H9 (cell line): ENCODE data around the gene TBCK. TPM values are rescaled to one million over a fixed set of nuclear protein-coding genes. Genes with fewer than 3 reads are reported as not detected.

ENCODE experiments used
- DNase-seq: peaks from one replicate; pipeline ENCODE4 v3.0.0-alpha.2; 2017
- H2AFZ ChIP-seq: one replicate; pipeline ENCODE4 v1.6.1; 2013; ENCODE audit warnings: mild to moderate bottlenecking, low read length, control low read depth, moderate library complexity
- H2AK5ac ChIP-seq: 2 replicates; pipeline ENCODE4 v1.6.1; 2013; ENCODE audit warnings: low read length, control low read depth, mixed read lengths; ENCODE audit not compliant: insufficient read length
- H2BK120ac ChIP-seq: one replicate; pipeline ENCODE4 v1.6.1; 2013; ENCODE audit warnings: low read depth, mild to moderate bottlenecking, low read length, control low read depth, inconsistent platforms; ENCODE audit not compliant: poor library complexity, severe bottlenecking
- H2BK12ac ChIP-seq: 2 replicates; pipeline ENCODE4 v1.6.1; 2013; ENCODE audit warnings: low read length, control low read depth, mixed read lengths, low read depth; ENCODE audit not compliant: insufficient read length
- H2BK15ac ChIP-seq: 2 replicates; pipeline ENCODE4 v1.6.1; 2013; ENCODE audit warnings: low read depth, low read length, control low read depth
- H2BK20ac ChIP-seq: one replicate; pipeline ENCODE4 v1.6.1; 2013; ENCODE audit warnings: low read depth, mild to moderate bottlenecking, low read length, control low read depth, inconsistent platforms; ENCODE audit not compliant: poor library complexity, severe bottlenecking
- H2BK5ac ChIP-seq: 2 replicates; pipeline ENCODE4 v1.6.1; 2013; ENCODE audit warnings: low read length, control low read depth, mixed read lengths; ENCODE audit not compliant: insufficient read length
- H3K14ac ChIP-seq: 2 replicates; pipeline ENCODE4 v1.6.1; 2013; ENCODE audit warnings: low read length, control low read depth; ENCODE audit not compliant: insufficient read depth
- H3K18ac ChIP-seq: 2 replicates; pipeline ENCODE4 v1.6.1; 2013; ENCODE audit warnings: low read depth, mild to moderate bottlenecking, mixed read lengths, low read length, control low read depth; ENCODE audit not compliant: insufficient read length
- H3K23ac ChIP-seq: 2 replicates; pipeline ENCODE4 v1.6.1; 2013; ENCODE audit warnings: low read length, control low read depth, mixed read lengths, low read depth; ENCODE audit not compliant: insufficient read length
- H3K23me2 ChIP-seq: 2 replicates; pipeline ENCODE4 v1.6.1; 2013; ENCODE audit warnings: low read depth, mild to moderate bottlenecking, mixed read lengths, low read length, control low read depth; ENCODE audit not compliant: insufficient read length, poor library complexity, severe bottlenecking
- H3K27ac ChIP-seq: 2 replicates; pipeline ENCODE4 v1.5.1; 2013; ENCODE audit warnings: low read length, control low read depth, mixed read lengths, low read depth; ENCODE audit not compliant: insufficient read length
- H3K27me3 ChIP-seq: 2 replicates; pipeline ENCODE4 v1.6.1; 2013; ENCODE audit warnings: low read length, control low read depth, inconsistent platforms; ENCODE audit not compliant: insufficient read depth
- H3K4ac ChIP-seq: 2 replicates; pipeline ENCODE4 v1.6.1; 2013; ENCODE audit warnings: low read depth, mild to moderate bottlenecking, control low read depth, inconsistent platforms, low read length, moderate library complexity
- H3K4me1 ChIP-seq: 2 replicates; pipeline ENCODE4 v1.6.1; 2013; ENCODE audit warnings: low read length, control low read depth, inconsistent platforms; ENCODE audit not compliant: insufficient read depth
- H3K4me2 ChIP-seq: 2 replicates; pipeline ENCODE4 v1.6.1; 2013; ENCODE audit warnings: low read length, control low read depth, mixed read lengths; ENCODE audit not compliant: insufficient read length, insufficient read depth
- H3K56ac ChIP-seq: 2 replicates; pipeline ENCODE4 v1.6.1; 2013; ENCODE audit warnings: low read depth, mild to moderate bottlenecking, mixed read lengths, low read length, control low read depth; ENCODE audit not compliant: insufficient read length
- H3K79me1 ChIP-seq: 2 replicates; pipeline ENCODE4 v1.6.1; 2013; ENCODE audit warnings: low read depth, mild to moderate bottlenecking, moderate library complexity, low read length, control low read depth, inconsistent platforms; ENCODE audit not compliant: insufficient read depth, poor library complexity, severe bottlenecking
- H3K79me2 ChIP-seq: 2 replicates; pipeline ENCODE4 v1.6.1; 2013; ENCODE audit warnings: low read length, control low read depth, inconsistent platforms; ENCODE audit not compliant: insufficient read depth
- H3K9ac ChIP-seq: 2 replicates; pipeline ENCODE4 v1.6.1; 2013; ENCODE audit warnings: low read length, control low read depth, mixed read lengths; ENCODE audit not compliant: insufficient read length; ENCODE audit errors: extremely low read depth
- H3K9me3 ChIP-seq: one replicate; pipeline ENCODE4 v1.6.1; 2013; ENCODE audit warnings: low read depth, low read length, inconsistent platforms; ENCODE audit not compliant: control insufficient read depth
- H3T11ph ChIP-seq: one replicate; pipeline ENCODE4 v1.6.1; 2013; ENCODE audit warnings: mild to moderate bottlenecking, low read length, control low read depth, inconsistent platforms
- H4K20me1 ChIP-seq: one replicate; pipeline ENCODE4 v1.6.1; 2013; ENCODE audit not compliant: control insufficient read depth, insufficient read length, insufficient read depth
- H4K5ac ChIP-seq: 2 replicates; pipeline ENCODE4 v1.6.1; 2013; ENCODE audit warnings: low read depth, mild to moderate bottlenecking, mixed read lengths, low read length, control low read depth; ENCODE audit not compliant: insufficient read length
- H4K8ac ChIP-seq: replicated peaks from 2 replicates; pipeline ENCODE4 v1.6.1; 2013; ENCODE audit warnings: low read length, control low read depth, mixed read lengths, low read depth; ENCODE audit not compliant: insufficient read length
- H4K91ac ChIP-seq: 2 replicates; pipeline ENCODE4 v1.6.1; 2013; ENCODE audit warnings: low read depth, mild to moderate bottlenecking, moderate library complexity, mixed read lengths, low read length, control low read depth; ENCODE audit not compliant: insufficient read length
- H3K27ac Mint-ChIP-seq, 3 experiments: 2 replicates in 2 of 3; 3 replicates in 1 of 3; pipeline ENCODE4 v1.8.0; 2020 to 2021; ENCODE audit warnings: mixed read lengths in 3 of 3, mild to moderate bottlenecking in 1 of 3, moderate library complexity in 1 of 3
- H3K27me3 Mint-ChIP-seq: 2 replicates; pipeline ENCODE4 v1.8.0; 2021; ENCODE audit warnings: low read depth, mild to moderate bottlenecking, moderate library complexity, mixed read lengths
- H3K36me3 Mint-ChIP-seq, 3 experiments: 2 replicates in 2 of 3; 3 replicates in 1 of 3; pipeline ENCODE4 v1.8.0; 2020 to 2021; ENCODE audit warnings: low read depth in 3 of 3, mixed read lengths in 3 of 3; ENCODE audit not compliant: insufficient read depth in 1 of 3
- H3K4me1 Mint-ChIP-seq, 2 experiments: 2 replicates each; pipeline ENCODE4 v1.8.0; 2020; ENCODE audit warnings: mixed read lengths in 2 of 2
- H3K4me3 Mint-ChIP-seq, 2 experiments: 2 replicates in 1 of 2; 3 replicates in 1 of 2; pipeline ENCODE4 v1.8.0; 2020 to 2021; ENCODE audit warnings: mild to moderate bottlenecking in 2 of 2, mixed read lengths in 2 of 2, moderate library complexity in 1 of 2
- H3K9me3 Mint-ChIP-seq, 2 experiments: 2 replicates in 1 of 2; 3 replicates in 1 of 2; pipeline ENCODE4 v1.8.0; 2020; ENCODE audit warnings: mild to moderate bottlenecking in 2 of 2, mixed read lengths in 2 of 2, moderate library complexity in 1 of 2
- total RNA-seq: library from RNA; stranded (reverse); gene quantifications from 2 replicates; pipeline ENCODE4 v1.2.1, GENCODE V29; 2021
- TF ChIP-seq, protein P1 (sequence below): fragments of 200-600 bp; sonication (generic); conservative IDR thresholded peaks from 3 replicates; pipeline ENCODE4 v1.8.0; 2021; ENCODE audit warnings: antibody characterized with exemption, mild to moderate bottlenecking

TBCK gene
- total RNA-seq, 1 experiment from 2014 or later, result 22.1 TPM

DNA sequence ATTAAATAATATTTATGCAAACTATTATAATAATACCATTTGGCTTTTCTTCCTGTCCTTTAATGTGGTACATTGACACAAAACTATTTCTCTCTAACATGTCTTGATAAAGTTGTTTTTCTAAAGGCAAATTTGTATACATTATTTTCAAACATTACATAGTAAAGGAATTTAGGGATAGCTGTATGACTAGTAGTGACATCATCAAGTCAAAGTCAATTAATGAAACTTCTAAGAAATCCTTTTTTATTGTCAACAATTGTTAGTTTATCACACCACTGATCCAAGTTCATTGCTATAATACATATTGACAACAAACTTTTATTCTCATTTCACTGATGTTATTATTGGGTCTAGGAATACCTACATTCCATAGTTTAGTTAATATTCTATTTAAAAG is 68.4 kb downstream of the TBCK start:
- no peak overlapping the region for H3K27ac Mint-ChIP-seq
- H2AK5ac ChIP-seq, result no peak overlapping the region
- no peak overlapping the region for H2BK12ac ChIP-seq
- no peaks in the 10 kb centered on the region for H3K4me1 Mint-ChIP-seq
- H3K79me1 ChIP-seq, result no peaks in the 10 kb centered on the region
- H3K9me3 ChIP-seq, result no peaks in the 10 kb centered on the region
- no peak overlapping the region for H2BK15ac ChIP-seq
- no peak overlapping the region for H2BK120ac ChIP-seq
- H3K9ac ChIP-seq, result no peak overlapping the region
- H3T11ph ChIP-seq, result no peak overlapping the region
- H3K23me2 ChIP-seq, result no peaks in the 10 kb centered on the region
- H3K4me2 ChIP-seq, result no peak overlapping the region
- no peak overlapping the region for H3K18ac ChIP-seq
- no peaks in the 10 kb centered on the region for H4K20me1 ChIP-seq
- no peak overlapping the region for H3K14ac ChIP-seq
- no peak overlapping the region for H3K4ac ChIP-seq
- no peaks in the 10 kb centered on the region for H3K27me3 Mint-ChIP-seq
- H3K27ac ChIP-seq, result no peak overlapping the region
- no peak overlapping the region for H3K4me3 Mint-ChIP-seq
- H2AFZ ChIP-seq, result no peak overlapping the region
- H3K9me3 Mint-ChIP-seq, result no peaks in the 10 kb centered on the region; a peak in 1 of 5 replicates
- peaks cover 2 to 7% (median 5%) of the 10 kb centered on the region in 3 experiments; a peak in 4 of 7 replicates for H3K36me3 Mint-ChIP-seq
- no peaks in the 10 kb centered on the region for H3K4me1 ChIP-seq
- no peak overlapping the region for H4K5ac ChIP-seq
- TF ChIP-seq, protein P1, sequence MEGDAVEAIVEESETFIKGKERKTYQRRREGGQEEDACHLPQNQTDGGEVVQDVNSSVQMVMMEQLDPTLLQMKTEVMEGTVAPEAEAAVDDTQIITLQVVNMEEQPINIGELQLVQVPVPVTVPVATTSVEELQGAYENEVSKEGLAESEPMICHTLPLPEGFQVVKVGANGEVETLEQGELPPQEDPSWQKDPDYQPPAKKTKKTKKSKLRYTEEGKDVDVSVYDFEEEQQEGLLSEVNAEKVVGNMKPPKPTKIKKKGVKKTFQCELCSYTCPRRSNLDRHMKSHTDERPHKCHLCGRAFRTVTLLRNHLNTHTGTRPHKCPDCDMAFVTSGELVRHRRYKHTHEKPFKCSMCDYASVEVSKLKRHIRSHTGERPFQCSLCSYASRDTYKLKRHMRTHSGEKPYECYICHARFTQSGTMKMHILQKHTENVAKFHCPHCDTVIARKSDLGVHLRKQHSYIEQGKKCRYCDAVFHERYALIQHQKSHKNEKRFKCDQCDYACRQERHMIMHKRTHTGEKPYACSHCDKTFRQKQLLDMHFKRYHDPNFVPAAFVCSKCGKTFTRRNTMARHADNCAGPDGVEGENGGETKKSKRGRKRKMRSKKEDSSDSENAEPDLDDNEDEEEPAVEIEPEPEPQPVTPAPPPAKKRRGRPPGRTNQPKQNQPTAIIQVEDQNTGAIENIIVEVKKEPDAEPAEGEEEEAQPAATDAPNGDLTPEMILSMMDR, result no peak
- no peak overlapping the region for H2BK5ac ChIP-seq
- H4K8ac ChIP-seq, result no peak overlapping the region
- H3K27me3 ChIP-seq, result no peaks in the 10 kb centered on the region
- H3K56ac ChIP-seq, result no peak overlapping the region
- no peaks in the 10 kb centered on the region for H3K79me2 ChIP-seq
- no peak overlapping the region for H3K23ac ChIP-seq
- no peak overlapping the region for H2BK20ac ChIP-seq
- no peak for DNase-seq
- H4K91ac ChIP-seq, result no peak overlapping the region
